Bronchial epithelial cell (primary cell): Measurements from ENCODE around the gene REPIN1. TPM values are rescaled to one million over a fixed set of nuclear protein-coding genes. Genes with fewer than 3 reads are reported as not detected.

Source experiments
- DNase-seq: peaks from one replicate; pipeline ENCODE4 v3.0.0-alpha.2; 2010; ENCODE audit warnings: low read depth
- FAIRE-seq: peaks from 2 replicates; lab custom pipeline; 2011; peaks lifted over from hg19 to GRCh38; lab: Jason Lieb, UNC
- H3K27me3 ChIP-seq: 2 replicates; pipeline ENCODE4 v1.5.1; 2011; ENCODE audit warnings: low read length; ENCODE audit not compliant: control insufficient read depth, insufficient read depth
- H3K36me3 ChIP-seq: 2 replicates; pipeline ENCODE4 v1.5.1; 2011; ENCODE audit warnings: low read length; ENCODE audit not compliant: control insufficient read depth, insufficient read depth
- H3K4me3 ChIP-seq: 2 replicates; pipeline ENCODE4 v1.5.1; 2011; ENCODE audit warnings: mild to moderate bottlenecking, low read depth, low read length, control low read depth
- total RNA-seq: library from RNA; depleted of rRNA; stranded (reverse); fragments of >200 nt; gene quantifications from 2 replicates; pipeline ENCODE4 v1.2.1, GENCODE V29; 2014
- TF ChIP-seq, protein P1 (sequence below): IDR thresholded peaks from 2 replicates; pipeline ENCODE4 v1.5.1; 2011; ENCODE audit warnings: mild to moderate bottlenecking, moderate library complexity, low read length, control low read depth, inconsistent platforms; ENCODE audit not compliant: insufficient read depth, severe bottlenecking

REPIN1 gene
- total RNA-seq, 1 donor from 2014 or later: 26.1 TPM

- no peaks in the 10 kb centered on the region for H3K36me3 ChIP-seq
- no peak for DNase-seq
- FAIRE-seq: no peak
- peak overlapping the region; percentile 72 for H3K4me3 ChIP-seq
- TF ChIP-seq, protein P1, sequence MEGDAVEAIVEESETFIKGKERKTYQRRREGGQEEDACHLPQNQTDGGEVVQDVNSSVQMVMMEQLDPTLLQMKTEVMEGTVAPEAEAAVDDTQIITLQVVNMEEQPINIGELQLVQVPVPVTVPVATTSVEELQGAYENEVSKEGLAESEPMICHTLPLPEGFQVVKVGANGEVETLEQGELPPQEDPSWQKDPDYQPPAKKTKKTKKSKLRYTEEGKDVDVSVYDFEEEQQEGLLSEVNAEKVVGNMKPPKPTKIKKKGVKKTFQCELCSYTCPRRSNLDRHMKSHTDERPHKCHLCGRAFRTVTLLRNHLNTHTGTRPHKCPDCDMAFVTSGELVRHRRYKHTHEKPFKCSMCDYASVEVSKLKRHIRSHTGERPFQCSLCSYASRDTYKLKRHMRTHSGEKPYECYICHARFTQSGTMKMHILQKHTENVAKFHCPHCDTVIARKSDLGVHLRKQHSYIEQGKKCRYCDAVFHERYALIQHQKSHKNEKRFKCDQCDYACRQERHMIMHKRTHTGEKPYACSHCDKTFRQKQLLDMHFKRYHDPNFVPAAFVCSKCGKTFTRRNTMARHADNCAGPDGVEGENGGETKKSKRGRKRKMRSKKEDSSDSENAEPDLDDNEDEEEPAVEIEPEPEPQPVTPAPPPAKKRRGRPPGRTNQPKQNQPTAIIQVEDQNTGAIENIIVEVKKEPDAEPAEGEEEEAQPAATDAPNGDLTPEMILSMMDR: no peak
- H3K27me3 ChIP-seq: no peaks in the 10 kb centered on the region
Measured at GRCh38 chr7:150379441-150380379, 11.1 kb downstream of the REPIN1 start.

DNA sequence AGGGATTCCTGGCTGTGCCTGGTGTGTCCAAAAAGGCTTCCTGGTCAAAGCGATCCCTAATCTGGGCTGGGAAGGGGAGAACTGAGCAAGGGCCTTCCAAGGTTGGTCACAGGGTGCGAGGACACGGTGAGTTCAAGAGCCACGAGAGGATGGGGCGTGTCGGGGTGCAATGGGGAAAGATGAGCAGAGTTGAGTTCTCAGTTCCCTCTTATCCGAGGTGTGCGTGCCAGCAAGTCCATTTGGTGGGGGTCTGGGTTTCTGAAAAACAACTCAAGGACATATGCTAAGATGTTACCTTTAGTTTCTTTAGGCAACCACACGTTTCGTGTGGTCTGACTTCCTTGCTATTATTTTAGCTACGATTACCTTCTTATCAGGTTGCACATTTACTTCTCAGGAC, 11.8 kb downstream of the REPIN1 start:
- H3K4me3 ChIP-seq: no peak overlapping the region
- TF ChIP-seq, protein P1: no peak
- FAIRE-seq: no peak
- H3K27me3 ChIP-seq: no peaks in the 10 kb centered on the region
- no peak for DNase-seq
- no peaks in the 10 kb centered on the region for H3K36me3 ChIP-seq

DNA sequence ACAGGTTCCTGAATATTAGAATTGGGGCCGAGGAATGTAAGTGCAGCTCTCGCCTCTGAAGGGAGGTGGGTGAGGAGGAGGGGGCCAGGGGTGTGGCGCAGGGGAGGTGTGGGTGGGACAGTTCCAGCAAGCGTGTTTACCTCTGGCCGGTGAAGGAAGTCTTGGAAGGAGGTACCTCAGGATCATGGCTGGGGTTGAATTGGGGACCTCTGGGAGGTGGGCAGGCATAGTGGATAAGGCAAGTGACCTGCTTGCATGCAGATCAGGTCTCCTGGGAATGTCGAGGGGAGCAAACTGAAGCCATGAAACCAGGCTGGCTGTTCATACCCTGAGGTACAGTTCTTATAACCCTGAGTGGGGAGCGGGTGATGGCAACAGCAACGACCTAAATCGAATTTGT, 12.5 kb downstream of the REPIN1 start:
- Histone ChIP-seq H3K36me3 (no peaks in the 10 kb centered on the region), H3K27me3 (no peaks in the 10 kb centered on the region), H3K4me3 (no peak overlapping the region)
- TF ChIP-seq, protein P1: no peak
- DNase-seq: no peak
- no peak for FAIRE-seq

DNA sequence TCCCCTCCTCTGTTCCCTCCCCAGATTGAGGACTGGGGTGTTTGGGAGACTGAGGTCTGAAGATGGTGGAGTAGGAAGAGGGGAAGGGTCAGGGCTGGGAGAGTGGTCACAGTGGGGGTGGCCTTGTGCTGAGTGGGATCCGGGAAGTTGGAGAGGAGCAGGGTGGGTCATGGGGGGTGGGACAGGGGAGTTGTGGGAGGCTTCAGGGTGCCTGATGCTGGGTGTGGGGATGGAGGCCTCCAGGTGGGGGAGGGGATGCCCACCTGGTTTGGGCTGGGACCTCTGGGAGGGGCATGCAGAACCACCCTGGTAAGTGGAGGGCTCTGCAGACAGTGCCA, 13.1 kb downstream of the REPIN1 start:
- TF ChIP-seq, protein P1: no peak
- Histone ChIP-seq H3K36me3 (no peaks in the 10 kb centered on the region), H3K27me3 (no peaks in the 10 kb centered on the region), H3K4me3 (no peak overlapping the region)
- FAIRE-seq: no peak
- DNase-seq: no peak

DNA sequence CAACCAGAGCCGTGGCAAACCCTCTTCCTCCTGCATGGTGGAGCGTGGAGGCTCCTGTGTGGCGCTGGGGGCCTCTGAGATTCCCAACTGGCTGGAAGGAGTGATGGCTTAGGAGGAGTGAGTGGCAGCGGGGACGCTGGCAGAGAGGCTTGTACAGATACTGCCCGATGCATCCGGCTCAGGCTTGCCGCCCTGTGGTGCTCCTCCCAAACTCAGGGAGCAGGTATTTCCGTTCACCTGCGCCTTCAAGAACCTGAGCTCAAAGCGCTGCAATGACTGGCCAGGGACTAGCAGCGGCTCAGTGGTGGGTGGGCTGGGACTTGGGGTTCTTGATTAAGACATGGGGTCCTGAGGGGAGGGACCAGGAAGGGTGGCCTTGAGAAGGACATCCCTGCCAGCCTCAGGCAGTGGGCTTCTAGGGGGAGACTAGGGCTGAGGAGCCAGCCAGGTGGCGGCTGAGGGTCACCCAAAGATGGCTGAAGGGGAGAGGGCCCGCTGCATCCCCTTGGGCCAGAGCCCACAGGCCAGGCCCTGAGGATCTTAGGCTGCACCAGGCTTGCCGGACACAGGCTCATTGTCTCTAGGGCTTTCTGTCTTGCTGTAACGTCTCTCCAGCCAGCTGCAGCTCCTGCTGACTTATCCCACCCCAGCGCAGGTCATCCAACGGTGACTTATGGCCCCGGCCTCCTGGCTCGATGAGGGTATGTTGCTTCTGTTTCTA, 13.7 kb downstream of the REPIN1 start:
- FAIRE-seq: no peak
- no peak for DNase-seq
- TF ChIP-seq, protein P1: peak; percentile 12
- Histone ChIP-seq H3K36me3 (no peaks in the 10 kb centered on the region), H3K4me3 (no peak overlapping the region), H3K27me3 (no peaks in the 10 kb centered on the region)
